Fibroblast of the aortic adventitia (primary cell): ENCODE measurements around the gene TRIOBP. TPM values are rescaled to one million over a fixed set of nuclear protein-coding genes. Genes with fewer than 3 reads are reported as not detected.

Experiments used
- DNase-seq: peaks from one replicate; pipeline ENCODE4 v3.0.0-alpha.2; 2010; ENCODE audit warnings: low read depth
- H3K4me3 ChIP-seq: 2 replicates; pipeline ENCODE4 v1.5.1; 2011; ENCODE audit warnings: low read depth, mild to moderate bottlenecking, control low read depth, low read length, moderate library complexity
- total RNA-seq: library from RNA; depleted of rRNA; stranded (reverse); fragments of >200 nt; gene quantifications from 2 replicates; pipeline ENCODE4 v1.2.3, GENCODE V29; 2012; ENCODE audit warnings: low replicate concordance
- TF ChIP-seq, protein P1 (sequence below): IDR thresholded peaks from 2 replicates; pipeline ENCODE4 v1.5.1; 2011; ENCODE audit warnings: mild to moderate bottlenecking, low read length, control low read depth, inconsistent platforms; ENCODE audit not compliant: insufficient read depth

Gene TRIOBP
- total RNA-seq, 1 donor, result 151 TPM

DNA sequence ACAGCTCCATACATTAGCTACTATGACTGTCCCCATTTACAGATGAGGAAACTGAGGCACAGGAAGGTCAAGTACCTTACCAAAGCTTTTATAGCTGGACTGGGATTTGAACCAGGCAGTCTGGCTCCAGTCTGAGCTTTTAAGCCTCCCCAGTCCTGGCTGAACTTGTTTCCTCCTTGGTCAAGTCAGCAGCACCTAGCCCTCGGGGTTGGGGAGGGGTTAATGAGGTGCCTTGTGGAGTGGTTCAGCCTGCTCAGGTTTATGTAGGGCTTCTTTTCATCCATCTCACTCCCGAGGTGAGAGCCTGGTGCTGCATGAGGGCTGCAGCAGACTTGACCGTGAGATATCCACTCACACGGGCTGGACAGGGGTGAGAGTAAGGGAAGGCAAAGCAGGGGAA is 74.2 kb downstream of the TRIOBP start:
- no peak for DNase-seq
- H3K4me3 ChIP-seq, result no peak overlapping the region
- TF ChIP-seq, protein P1, sequence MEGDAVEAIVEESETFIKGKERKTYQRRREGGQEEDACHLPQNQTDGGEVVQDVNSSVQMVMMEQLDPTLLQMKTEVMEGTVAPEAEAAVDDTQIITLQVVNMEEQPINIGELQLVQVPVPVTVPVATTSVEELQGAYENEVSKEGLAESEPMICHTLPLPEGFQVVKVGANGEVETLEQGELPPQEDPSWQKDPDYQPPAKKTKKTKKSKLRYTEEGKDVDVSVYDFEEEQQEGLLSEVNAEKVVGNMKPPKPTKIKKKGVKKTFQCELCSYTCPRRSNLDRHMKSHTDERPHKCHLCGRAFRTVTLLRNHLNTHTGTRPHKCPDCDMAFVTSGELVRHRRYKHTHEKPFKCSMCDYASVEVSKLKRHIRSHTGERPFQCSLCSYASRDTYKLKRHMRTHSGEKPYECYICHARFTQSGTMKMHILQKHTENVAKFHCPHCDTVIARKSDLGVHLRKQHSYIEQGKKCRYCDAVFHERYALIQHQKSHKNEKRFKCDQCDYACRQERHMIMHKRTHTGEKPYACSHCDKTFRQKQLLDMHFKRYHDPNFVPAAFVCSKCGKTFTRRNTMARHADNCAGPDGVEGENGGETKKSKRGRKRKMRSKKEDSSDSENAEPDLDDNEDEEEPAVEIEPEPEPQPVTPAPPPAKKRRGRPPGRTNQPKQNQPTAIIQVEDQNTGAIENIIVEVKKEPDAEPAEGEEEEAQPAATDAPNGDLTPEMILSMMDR, result no peak

DNA sequence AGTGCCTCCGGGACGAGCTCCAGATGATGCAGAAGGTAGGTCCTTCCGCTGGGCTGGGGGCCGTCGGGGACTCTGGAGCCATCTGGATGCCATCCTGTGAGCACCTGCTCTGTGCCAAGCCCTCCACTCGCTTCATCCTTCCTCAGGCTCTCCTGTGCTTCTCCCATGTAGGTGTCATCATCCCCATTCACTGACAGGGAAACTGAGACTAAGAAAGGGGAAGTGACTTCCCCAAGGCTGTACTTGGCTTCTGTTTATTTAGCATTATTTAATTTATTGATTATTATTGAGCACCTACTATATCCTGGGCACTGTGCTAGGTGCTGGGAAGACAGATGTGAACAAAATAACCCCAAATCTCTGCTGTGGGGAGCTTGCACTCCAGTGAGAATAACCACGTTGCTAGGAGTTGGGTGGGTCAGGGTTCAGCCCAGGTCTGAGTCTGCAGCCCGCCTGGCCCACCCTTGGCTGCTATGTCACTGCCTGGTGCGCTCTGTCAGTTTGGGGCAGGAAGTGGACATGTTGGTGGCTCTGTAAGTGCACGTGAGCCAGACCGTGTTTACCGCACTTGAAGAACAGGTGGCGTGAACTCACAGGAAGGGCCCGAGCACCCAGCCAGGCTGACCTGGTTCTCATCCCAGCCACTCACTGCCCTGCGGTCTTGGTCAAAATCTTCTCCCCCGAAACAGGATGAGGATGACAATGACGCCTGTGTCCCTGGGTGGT is 75.0 kb downstream of the TRIOBP start:
- H3K4me3 ChIP-seq, result no peak overlapping the region
- no peak for DNase-seq
- TF ChIP-seq, protein P1, result no peak

DNA sequence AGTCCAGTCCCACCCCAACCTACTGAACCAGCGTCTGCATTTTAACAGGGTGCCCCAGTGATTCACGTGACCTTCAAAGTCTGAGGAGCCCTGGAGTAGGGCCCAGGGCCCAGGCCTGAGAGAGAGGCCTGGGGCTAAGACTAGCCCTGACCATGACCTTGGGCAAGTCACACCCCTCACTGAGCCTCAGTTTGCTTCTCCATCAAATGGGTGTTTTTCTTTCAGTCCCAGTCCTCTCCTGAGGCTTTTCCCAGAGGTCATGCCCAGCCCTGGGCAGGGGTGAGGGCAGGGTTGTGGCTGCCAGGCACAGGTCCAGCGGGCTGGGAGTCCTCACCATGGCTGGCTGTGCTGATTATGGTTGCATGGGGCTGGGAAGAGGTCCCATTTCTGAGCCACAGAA is 77.9 kb downstream of the TRIOBP start:
- TF ChIP-seq, protein P1, result no peak
- no peak overlapping the region for H3K4me3 ChIP-seq
- DNase-seq, result no peak

DNA sequence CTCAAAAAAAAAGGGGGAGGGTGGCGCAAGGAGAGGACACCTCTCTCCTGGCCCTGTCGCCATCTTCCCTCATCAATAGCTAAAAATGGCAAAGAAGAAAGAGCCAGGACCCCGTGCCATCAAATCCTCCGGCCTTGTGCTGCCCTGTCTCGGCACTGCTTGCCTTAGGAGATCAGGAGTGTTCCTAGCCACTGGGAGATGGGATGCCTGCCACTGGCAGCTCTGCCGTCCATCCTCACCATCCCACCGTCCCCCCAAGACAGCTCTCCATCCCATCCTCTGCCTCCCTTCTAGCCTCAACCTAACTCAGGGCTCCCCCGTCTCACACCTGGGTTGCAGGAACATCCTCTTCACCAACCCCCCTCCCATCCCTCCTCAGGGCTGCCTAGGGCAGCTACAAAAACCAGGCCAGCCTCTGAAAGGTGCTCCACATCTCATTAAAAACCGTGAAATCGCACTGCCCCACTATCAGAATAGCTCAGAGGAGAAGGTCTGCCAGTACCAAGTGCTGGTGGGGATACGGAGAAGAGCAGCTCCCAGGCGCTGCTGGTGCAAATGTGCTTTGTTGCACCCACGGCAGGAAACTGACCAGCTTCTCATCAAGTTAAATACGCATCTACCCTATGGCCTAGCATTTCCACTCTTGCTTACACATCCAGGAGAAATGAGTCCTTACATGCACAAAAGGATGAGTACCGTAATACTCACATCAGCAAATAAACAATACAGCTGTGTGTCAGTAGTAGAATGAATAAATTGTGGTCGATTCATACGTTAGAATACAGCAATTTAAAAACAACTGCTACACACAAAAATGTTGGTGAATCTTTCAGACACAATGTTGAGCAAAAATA is 79.2 kb downstream of the TRIOBP start:
- DNase-seq, result peak; percentile 67
- TF ChIP-seq, protein P1, result no peak
- no peak overlapping the region for H3K4me3 ChIP-seq

DNA sequence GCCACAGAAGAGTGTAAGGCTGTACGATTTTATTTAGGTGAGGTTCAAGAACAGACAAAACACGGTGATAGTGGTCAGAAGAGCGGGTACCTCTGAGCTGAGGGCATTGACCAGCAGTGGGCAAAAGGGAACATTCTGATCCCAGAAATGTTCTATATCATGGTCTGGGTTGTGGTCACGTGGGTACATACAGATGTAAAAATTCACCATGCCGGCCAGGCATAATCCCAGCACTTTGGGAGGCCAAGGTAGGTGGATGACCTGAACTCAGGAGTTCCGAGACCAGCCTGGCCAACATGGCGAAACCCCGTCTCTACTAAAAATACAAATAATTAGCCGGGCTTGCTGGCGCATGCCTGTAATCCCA is 79.8 kb downstream of the TRIOBP start:
- no peak overlapping the region for H3K4me3 ChIP-seq
- TF ChIP-seq, protein P1, result no peak
- DNase-seq, result no peak

DNA sequence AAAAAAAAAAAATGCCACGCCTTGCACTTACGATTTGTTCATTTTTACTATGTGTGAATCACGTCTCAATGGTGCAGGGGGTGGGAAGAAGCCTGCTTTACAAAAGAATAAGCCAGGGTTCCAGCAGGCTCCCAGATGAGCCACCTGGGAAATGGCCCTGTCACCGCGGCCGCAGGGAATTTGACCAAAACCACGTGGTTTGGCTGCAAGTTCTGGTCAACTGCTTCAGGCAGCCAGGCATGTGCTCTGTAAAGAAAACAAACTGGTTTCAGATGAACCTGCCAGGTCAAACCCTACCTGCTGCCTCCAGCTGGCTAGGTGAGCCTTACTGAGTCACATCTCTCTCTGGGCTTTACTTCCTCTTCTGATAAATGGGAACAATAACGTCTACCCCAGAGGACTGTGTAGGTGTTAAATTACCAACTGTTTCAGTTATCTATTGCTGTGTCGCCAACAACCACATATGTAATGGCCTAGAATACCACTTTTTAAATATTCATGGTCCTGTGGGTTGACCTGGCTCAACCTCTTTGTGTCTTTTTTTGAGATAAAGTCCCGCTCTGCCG is 80.4 kb downstream of the TRIOBP start:
- DNase-seq, result peak; percentile 75
- TF ChIP-seq, protein P1, result no peak
- no peak overlapping the region for H3K4me3 ChIP-seq
